ENCODE results near the gene EEF1B2.
"Not testable (repeated sequence)": the region's sequence is repeated elsewhere in the genome, so short reads cannot be mapped to it uniquely, and the experiment has no call there.

The EEF1B2 gene

GRCh38 chr2:206160807-206161179 lies 1.1 kb downstream of the EEF1B2 start:
- peaks cover 7% of the 10 kb centered on the region for H3K36me3 ChIP-seq (ENCODE audit: control insufficient read depth, insufficient read depth, low read length)
- peak overlapping the region; percentile 70 for H3K4me3 ChIP-seq (replicated peaks; ENCODE audit: low read depth, low read length)
- H3K27me3 ChIP-seq (replicated peaks; ENCODE audit: control insufficient read depth, insufficient read depth, low read length), result no peaks in the 10 kb centered on the region
- no peak for TF ChIP-seq CTCF (IDR thresholded peaks at IDR 0.05; ENCODE audit: insufficient read depth, low read length, poor library complexity, severe bottlenecking)
- DNase-seq (ENCODE audit: extremely low read depth, insufficient read length), result peak; percentile 26

GRCh38 chr2:206162401-206162800 lies 2.7 kb downstream of the EEF1B2 start:
- not testable (repeated sequence) for H3K27me3 ChIP-seq (replicated peaks; ENCODE audit: control insufficient read depth, insufficient read depth, low read length); H3K4me3 ChIP-seq (replicated peaks; ENCODE audit: low read depth, low read length); H3K36me3 ChIP-seq (ENCODE audit: control insufficient read depth, insufficient read depth, low read length); DNase-seq (ENCODE audit: extremely low read depth, insufficient read length)

GRCh38 chr2:206163251-206163880 lies 3.7 kb downstream of the EEF1B2 start:
- Histone ChIP-seq H3K27me3 (replicated peaks; ENCODE audit: control insufficient read depth, insufficient read depth, low read length) (no peaks in the 10 kb centered on the region), H3K4me3 (replicated peaks; ENCODE audit: low read depth, low read length) (no peak overlapping the region), H3K36me3 (ENCODE audit: control insufficient read depth, insufficient read depth, low read length) (peaks cover 7% of the 10 kb centered on the region)
- no peak for TF ChIP-seq CTCF (IDR thresholded peaks at IDR 0.05; ENCODE audit: insufficient read depth, low read length, poor library complexity, severe bottlenecking)
- no peak for DNase-seq (ENCODE audit: extremely low read depth, insufficient read length)

- no peak for DNase-seq (ENCODE audit: extremely low read depth, insufficient read length)
- peak; percentile 64 for TF ChIP-seq CTCF (IDR thresholded peaks at IDR 0.05; ENCODE audit: insufficient read depth, low read length, poor library complexity, severe bottlenecking)
- peaks cover 7% of the 10 kb centered on the region for H3K36me3 ChIP-seq (ENCODE audit: control insufficient read depth, insufficient read depth, low read length)
- no peaks in the 10 kb centered on the region for H3K27me3 ChIP-seq (replicated peaks; ENCODE audit: control insufficient read depth, insufficient read depth, low read length)
- H3K4me3 ChIP-seq (replicated peaks; ENCODE audit: low read depth, low read length), result no peak overlapping the region
These were observed 4.7 kb downstream of the EEF1B2 start for GRCh38 chr2:206164261-206164862.

- DNase-seq (ENCODE audit: extremely low read depth, insufficient read length), result not testable (repeated sequence)
These were observed 8.5 kb downstream of the EEF1B2 start for GRCh38 chr2:206168230-206168629.

GRCh38 chr2:206171624-206172397 lies 12.1 kb downstream of the EEF1B2 start:
- H3K27me3 ChIP-seq (replicated peaks; ENCODE audit: control insufficient read depth, insufficient read depth, low read length); H3K36me3 ChIP-seq (ENCODE audit: control insufficient read depth, insufficient read depth, low read length); H3K4me3 ChIP-seq (replicated peaks; ENCODE audit: low read depth, low read length); DNase-seq (ENCODE audit: extremely low read depth, insufficient read length): not testable (repeated sequence)

More at GRCh38 chr2:206168230-206168629, 8.5 kb downstream of the EEF1B2 start:
- not testable (repeated sequence) for H3K27me3 ChIP-seq (replicated peaks; ENCODE audit: control insufficient read depth, insufficient read depth, low read length); H3K4me3 ChIP-seq (replicated peaks; ENCODE audit: low read depth, low read length); H3K36me3 ChIP-seq (ENCODE audit: control insufficient read depth, insufficient read depth, low read length)

- TF ChIP-seq CTCF (IDR thresholded peaks at IDR 0.05; ENCODE audit: insufficient read depth, low read length, poor library complexity, severe bottlenecking), result no peak
- no peak for DNase-seq (ENCODE audit: extremely low read depth, insufficient read length)
- H3K36me3 ChIP-seq (ENCODE audit: control insufficient read depth, insufficient read depth, low read length), result no peaks in the 10 kb centered on the region
- H3K4me3 ChIP-seq (replicated peaks; ENCODE audit: low read depth, low read length), result no peak overlapping the region
- H3K27me3 ChIP-seq (replicated peaks; ENCODE audit: control insufficient read depth, insufficient read depth, low read length), result no peaks in the 10 kb centered on the region
These were observed 13.5 kb downstream of the EEF1B2 start for GRCh38 chr2:206173147-206173546.
